MG63 (cell line): ENCODE data around the gene FCGBP. TPM values are rescaled to one million over a fixed set of nuclear protein-coding genes. Genes with fewer than 3 reads are reported as not detected.
A peak's percentile ranks its signal among the peaks of the same experiment; 100 is the strongest.
"Not testable (repeated sequence)": the region's sequence is repeated elsewhere in the genome, so short reads cannot be mapped to it uniquely, and the experiment has no call there.

ENCODE experiments used
- DNase-seq: peaks from one replicate; pipeline ENCODE4 v3.0.0-alpha.2; 2020
- H3K27me3 ChIP-seq: fragments of 250-450 bp; sonication (Bioruptor Pico); 2 replicates; pipeline ENCODE4 v1.5.1; 2020; ENCODE audit warnings: mild to moderate bottlenecking, moderate library complexity
- H3K36me3 ChIP-seq: fragments of 250-450 bp; sonication (Bioruptor Pico); 2 replicates; pipeline ENCODE4 v1.5.1; 2020; ENCODE audit warnings: mild to moderate bottlenecking, moderate library complexity
- H3K4me3 ChIP-seq: fragments of 250-450 bp; sonication (Bioruptor Pico); 2 replicates; pipeline ENCODE4 v1.5.1; 2020; ENCODE audit warnings: mild to moderate bottlenecking, moderate library complexity
- H3K9me3 ChIP-seq: fragments of 250-450 bp; sonication (Bioruptor Pico); 2 replicates; pipeline ENCODE4 v1.5.1; 2020; ENCODE audit warnings: mild to moderate bottlenecking, moderate library complexity
- total RNA-seq: library from RNA; depleted of rRNA; stranded (reverse); fragments of >200 nt; shearing (Covaris generic); gene quantifications from 2 replicates; pipeline ENCODE4 v1.2.3, GENCODE V29; 2014; ENCODE audit warnings: low replicate concordance; rRNA removed

Gene FCGBP
- 1.4 TPM in 1 of 2 replicates, not detected in the other for total RNA-seq

GRCh38 chr19:39934584-39935363 lies at the start of gene FCGBP:
Gene FCGBP, minus strand, starts transcription at chr19:39934634.
- Histone ChIP-seq H3K36me3 (no peaks in the 10 kb centered on the region), H3K27me3 (peaks cover 9% of the 10 kb centered on the region)
- DNase-seq: peak; percentile 34

GRCh38 chr19:39983695-39984300 lies 49.4 kb upstream of the FCGBP start:
- no peaks in the 10 kb centered on the region for H3K27me3 ChIP-seq
- DNase-seq: no peak
- H3K4me3 ChIP-seq: no peak overlapping the region
- peaks cover 60% of the 10 kb centered on the region for H3K36me3 ChIP-seq
- peaks cover 54% of the 10 kb centered on the region for H3K9me3 ChIP-seq

More at GRCh38 chr19:39934584-39935363, at the start of gene FCGBP:
- Histone ChIP-seq H3K9me3 (peaks cover 4% of the 10 kb centered on the region; the same call in 1 of the 2 replicates), H3K4me3 (no peak within 1 kb of the TSS)

DNA sequence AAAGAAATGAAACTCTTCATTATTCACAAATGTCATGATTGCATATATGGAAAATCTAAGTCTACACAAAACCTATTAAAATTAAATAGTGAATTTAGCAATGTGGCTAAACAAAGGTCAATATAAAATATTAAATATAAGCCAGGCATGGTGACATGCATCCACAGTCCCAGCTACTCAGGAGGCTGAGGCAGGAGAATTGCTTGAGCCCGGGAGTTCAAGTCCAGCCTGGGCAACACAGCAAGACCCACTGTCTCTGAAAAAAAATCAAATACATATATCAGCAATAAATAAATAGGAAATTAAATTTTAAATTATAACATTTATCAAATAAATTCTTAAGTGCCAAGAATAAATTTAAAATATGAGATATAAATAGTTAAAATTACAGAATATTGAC lies 48.4 kb upstream of the FCGBP start:
- H3K36me3 ChIP-seq: peaks cover 69% of the 10 kb centered on the region
- no peak overlapping the region for H3K4me3 ChIP-seq
- no peak for DNase-seq
- H3K27me3 ChIP-seq: no peaks in the 10 kb centered on the region
- peaks cover 48% of the 10 kb centered on the region for H3K9me3 ChIP-seq

DNA sequence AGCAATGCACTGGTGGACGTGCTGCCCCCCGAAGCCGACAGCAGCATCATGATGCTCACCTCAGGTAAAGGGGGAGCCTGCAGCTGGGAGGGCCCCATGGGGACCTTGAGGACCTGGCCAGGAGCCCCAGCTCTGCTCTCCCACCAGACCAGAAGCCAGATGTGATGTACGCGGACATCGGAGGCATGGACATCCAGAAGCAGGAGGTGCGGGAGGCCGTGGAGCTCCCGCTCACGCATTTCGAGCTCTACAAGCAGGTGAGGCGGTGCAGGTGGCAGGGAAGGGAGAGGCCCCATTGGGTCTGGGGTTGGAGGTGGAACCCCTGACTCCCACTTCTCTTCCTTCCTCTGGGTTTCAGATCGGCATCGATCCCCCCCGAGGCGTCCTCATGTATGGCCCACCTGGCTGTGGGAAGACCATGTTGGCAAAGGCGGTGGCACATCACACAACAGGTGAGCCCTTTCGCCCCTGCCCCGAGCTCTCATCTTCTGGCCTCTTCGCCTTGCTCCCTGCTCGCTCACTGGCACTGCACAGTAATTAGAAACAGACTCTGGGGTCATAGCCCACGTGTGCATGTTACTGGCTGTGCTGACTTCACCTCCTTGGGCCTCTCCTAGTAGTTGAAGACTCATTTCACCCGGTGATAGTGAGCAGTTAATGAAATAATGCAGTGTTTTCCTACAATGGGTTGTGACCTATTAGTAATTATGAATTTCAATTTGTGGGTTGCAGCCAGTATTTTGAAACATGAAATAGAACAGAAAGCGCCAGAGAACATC lies 40.1 kb upstream of the FCGBP start:
- H3K9me3 ChIP-seq: no peaks in the 10 kb centered on the region; the same call in 1 of the 2 replicates
- H3K27me3 ChIP-seq: no peaks in the 10 kb centered on the region
- no peak overlapping the region for H3K4me3 ChIP-seq
- peaks cover 69% of the 10 kb centered on the region for H3K36me3 ChIP-seq
- DNase-seq: no peak

DNA sequence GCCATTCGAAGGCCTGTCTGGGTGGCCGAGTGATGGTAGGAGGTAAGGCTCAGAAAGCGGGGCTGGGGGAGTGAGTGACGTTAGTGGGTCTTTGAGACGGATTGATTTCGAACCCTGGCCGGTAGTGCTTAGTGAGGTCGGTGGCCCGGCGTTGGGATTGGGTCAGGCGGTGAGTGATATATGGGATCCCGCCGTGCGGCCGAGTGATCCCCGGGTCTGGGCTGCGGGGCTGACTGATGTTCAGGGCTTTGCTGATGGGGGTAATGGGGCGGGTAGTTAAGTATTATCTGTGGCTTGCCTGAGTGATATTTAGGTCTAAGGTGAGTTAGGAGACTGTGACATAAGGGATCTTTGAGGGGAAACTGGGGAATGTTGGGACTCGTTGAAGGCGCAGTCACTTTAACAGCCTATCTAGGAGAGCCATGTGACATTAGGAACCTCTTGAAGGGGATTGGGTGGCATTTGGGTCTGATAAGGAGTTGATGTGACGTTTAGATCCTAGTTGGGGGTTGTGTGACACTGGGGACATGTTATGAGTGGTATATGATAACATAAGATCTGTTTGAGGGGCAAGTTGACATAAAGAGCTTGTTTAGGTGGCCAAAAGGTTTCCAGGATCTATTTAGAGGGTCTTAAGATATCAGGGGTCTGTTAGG lies 37.1 kb upstream of the FCGBP start:
- Histone ChIP-seq H3K36me3 (peaks cover 41% of the 10 kb centered on the region), H3K9me3 (no peaks in the 10 kb centered on the region; the same call in 1 of the 2 replicates), H3K27me3 (no peaks in the 10 kb centered on the region), H3K4me3 (peak overlapping the region; percentile 89)
- DNase-seq: no peak

GRCh38 chr19:39970675-39971379 lies 36.4 kb upstream of the FCGBP start, which contains the start of gene PSMC4:
Gene PSMC4, plus strand, starts transcription at chr19:39971165. Its CDS starts 38 bp downstream, at chr19:39971203.
- no peaks in the 10 kb centered on the region; the same call in 1 of the 2 replicates for H3K9me3 ChIP-seq
- no peaks in the 10 kb centered on the region for H3K27me3 ChIP-seq
- peaks cover 40% of the 10 kb centered on the region for H3K36me3 ChIP-seq
- peak within 1 kb of the TSS; percentile 89 for H3K4me3 ChIP-seq
- peak; percentile 99 for DNase-seq

DNA sequence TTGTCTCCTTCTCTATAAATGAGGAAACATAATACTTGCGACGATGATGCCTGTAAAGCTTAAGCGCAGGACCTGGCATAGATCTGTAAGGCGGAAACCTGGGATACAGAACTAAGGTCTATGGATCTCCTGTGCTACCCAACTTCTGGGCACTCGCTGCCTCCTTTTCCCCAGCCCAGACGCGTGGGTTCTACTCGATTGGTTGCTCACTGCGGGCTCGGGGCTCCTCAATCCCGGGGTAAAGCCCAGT lies 35.9 kb upstream of the FCGBP start:
- Histone ChIP-seq H3K36me3 (peaks cover 35% of the 10 kb centered on the region), H3K27me3 (no peaks in the 10 kb centered on the region), H3K4me3 (peak overlapping the region; percentile 89), H3K9me3 (no peaks in the 10 kb centered on the region)
- no peak for DNase-seq

DNA sequence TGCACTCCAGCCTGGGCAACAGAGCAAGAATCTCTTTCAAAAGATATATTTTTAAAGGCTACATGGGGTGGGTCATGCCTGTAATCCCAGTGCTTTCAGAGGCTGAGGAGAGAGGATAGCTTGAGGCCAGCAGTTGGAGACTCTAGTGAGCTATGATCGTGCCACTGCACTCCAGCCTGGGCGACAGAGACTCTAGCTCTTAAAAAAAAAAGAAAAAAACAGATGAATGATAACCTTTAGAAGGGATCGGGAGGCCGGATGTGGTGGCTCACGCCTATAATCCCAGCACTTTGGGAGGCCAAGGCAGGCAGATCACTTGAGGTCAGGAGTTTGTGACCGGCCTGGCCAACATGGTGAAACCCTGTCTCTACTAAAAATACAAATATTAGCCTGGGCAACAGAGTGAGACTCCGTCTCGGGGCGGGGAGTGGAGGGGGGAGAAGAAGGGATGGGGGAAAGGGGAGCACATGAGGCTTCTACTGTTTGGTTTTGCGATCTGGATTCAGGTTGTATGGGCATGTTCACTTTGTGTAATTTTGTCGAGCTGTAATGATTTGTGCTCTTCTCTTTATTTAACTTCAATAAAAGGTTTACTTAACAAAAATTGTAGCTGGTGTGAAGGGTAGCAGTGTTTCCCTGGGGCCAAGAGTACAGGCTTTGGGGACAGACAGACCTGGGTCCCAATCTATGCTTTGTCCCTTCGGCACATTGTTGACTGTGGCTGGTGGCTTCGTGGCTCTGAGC lies 35.4 kb upstream of the FCGBP start:
- H3K9me3 ChIP-seq: no peaks in the 10 kb centered on the region
- no peak for DNase-seq

DNA sequence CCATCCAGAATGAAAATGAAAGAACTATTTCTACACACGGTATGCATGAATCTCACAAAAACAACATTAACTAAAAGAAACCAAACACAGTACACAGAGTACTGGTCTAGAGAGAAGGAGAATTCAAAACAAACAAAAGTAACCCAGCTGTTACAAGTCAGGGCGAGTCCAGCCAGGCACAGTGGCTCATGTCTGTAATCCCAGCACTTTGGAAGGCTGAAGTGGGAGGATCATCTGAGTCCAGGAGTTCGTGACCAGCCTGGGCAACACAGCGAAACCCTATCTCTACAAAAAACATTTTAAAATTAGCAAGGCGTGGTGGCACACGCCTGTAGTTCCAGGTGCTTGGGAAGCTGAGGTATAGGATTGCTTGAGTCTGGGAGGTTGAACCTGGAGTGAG lies 34.8 kb upstream of the FCGBP start:
- Histone ChIP-seq H3K27me3 (no peaks in the 10 kb centered on the region), H3K4me3 (no peak overlapping the region), H3K36me3 (peaks cover 26% of the 10 kb centered on the region), H3K9me3 (no peaks in the 10 kb centered on the region)
- no peak for DNase-seq

More for the DNA sequence above, 35.4 kb upstream of the FCGBP start:
- no peaks in the 10 kb centered on the region for H3K27me3 ChIP-seq
- H3K4me3 ChIP-seq: peak overlapping the region; percentile 89
- peaks cover 32% of the 10 kb centered on the region for H3K36me3 ChIP-seq

DNA sequence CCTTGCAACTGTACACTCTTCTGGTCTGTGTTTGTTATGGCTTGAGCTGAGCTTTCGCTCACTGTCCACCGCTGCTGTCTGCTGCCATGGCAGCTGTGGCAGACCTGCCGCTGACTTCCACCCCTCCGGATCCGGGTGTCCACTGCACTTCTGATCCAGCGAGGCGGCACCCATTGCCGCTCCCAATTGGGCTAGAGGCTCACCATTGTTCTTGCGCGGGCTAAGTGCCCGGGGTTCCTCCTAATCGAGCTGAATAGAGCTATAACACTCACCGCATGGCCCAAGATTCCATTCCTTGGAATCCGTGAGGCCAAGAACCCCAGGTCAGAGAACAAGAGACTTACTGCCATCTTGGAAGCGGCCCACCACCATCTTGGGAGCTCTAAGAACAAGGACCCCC lies 34.4 kb upstream of the FCGBP start:
- Histone ChIP-seq H3K36me3 (peaks cover 21% of the 10 kb centered on the region), H3K4me3 (no peak overlapping the region), H3K27me3 (no peaks in the 10 kb centered on the region), H3K9me3 (no peaks in the 10 kb centered on the region)
- no peak for DNase-seq

GRCh38 chr19:39967561-39967960 lies 33.1 kb upstream of the FCGBP start:
- no peak for DNase-seq

DNA sequence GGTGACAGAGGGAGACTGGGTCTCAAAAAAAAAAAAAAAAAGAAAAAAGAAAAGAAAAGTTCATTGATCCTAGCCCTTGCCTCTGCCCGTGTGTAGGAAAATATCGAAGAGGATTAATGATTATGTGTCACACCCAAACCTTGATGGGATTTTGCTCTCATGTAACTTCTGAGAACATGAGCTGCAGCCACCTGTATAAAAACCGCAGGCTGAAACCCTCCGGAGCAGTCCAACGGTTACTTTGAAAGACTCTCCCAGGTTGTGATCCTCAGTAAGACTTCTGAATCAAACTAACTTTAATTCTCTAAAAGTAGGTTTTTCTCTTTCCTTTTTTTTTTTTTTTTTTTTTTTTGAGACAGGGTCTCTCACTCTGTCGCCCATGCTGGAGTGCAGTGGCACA lies 32.2 kb upstream of the FCGBP start:
- Histone ChIP-seq H3K27me3 (no peaks in the 10 kb centered on the region), H3K9me3 (no peaks in the 10 kb centered on the region), H3K4me3 (no peak overlapping the region), H3K36me3 (no peaks in the 10 kb centered on the region; the same call in 1 of the 2 replicates)
- no peak for DNase-seq

More at GRCh38 chr19:39967561-39967960, 33.1 kb upstream of the FCGBP start:
- H3K9me3 ChIP-seq: no peaks in the 10 kb centered on the region
- no peaks in the 10 kb centered on the region for H3K27me3 ChIP-seq
- H3K4me3 ChIP-seq: no peak overlapping the region
- H3K36me3 ChIP-seq: peaks cover 9% of the 10 kb centered on the region

- Histone ChIP-seq H3K36me3 (no peaks in the 10 kb centered on the region; the same call in 1 of the 2 replicates), H3K27me3 (no peaks in the 10 kb centered on the region), H3K4me3 (no peak overlapping the region), H3K9me3 (no peaks in the 10 kb centered on the region)
- no peak for DNase-seq
Observed at GRCh38 chr19:39963898-39964297, 29.5 kb upstream of the FCGBP start.

- not testable (repeated sequence) for H3K9me3 ChIP-seq, H3K36me3 ChIP-seq, H3K4me3 ChIP-seq, H3K27me3 ChIP-seq, DNase-seq
Observed at GRCh38 chr19:39959407-39959806, 25.0 kb upstream of the FCGBP start.

DNA sequence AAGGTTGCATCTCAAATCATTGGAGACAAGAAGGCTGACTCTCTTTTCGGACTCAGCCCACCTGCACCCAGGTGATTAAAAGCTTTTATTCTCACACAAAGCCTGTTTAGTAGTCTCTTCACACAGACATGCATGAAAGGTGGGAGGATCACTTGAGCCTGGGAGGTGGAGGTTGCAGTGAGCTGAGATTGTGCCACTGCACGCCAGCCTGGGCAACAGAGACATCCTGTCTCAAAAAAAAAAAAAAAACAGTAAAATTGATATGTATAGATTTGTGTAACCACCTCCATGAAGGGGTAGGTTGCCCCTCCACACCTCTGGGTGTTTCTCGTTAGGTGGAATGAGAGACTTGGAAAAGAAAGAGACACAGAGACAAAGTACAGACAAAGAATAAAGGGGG lies 24.5 kb upstream of the FCGBP start:
- not testable (repeated sequence) for H3K9me3 ChIP-seq, H3K4me3 ChIP-seq, H3K36me3 ChIP-seq, H3K27me3 ChIP-seq, DNase-seq

- not testable (repeated sequence) for H3K9me3 ChIP-seq, H3K4me3 ChIP-seq, H3K27me3 ChIP-seq, H3K36me3 ChIP-seq, DNase-seq
Observed at GRCh38 chr19:39957886-39958285, 23.5 kb upstream of the FCGBP start.
